ENCODE results near the gene SLC38A10. TPM values are rescaled to one million over a fixed set of nuclear protein-coding genes. Genes with fewer than 3 reads are reported as not detected.

The SLC38A10 gene
- total and polyA plus RNA-seq, 2 of the 13 experiments (the other 11 are each of a cell fraction or from before 2014, with no cell fraction given): 23.4 to 55.8 TPM

GRCh38 chr17:81197409-81197795 is 97.7 kb downstream of the SLC38A10 start:
- no peaks in the 10 kb centered on the region; the same call in 1 of the 2 replicates for H4K20me1 ChIP-seq (ENCODE audit: insufficient read depth, low read length)
- no peaks in the 10 kb centered on the region for H3K79me2 ChIP-seq (ENCODE audit: insufficient read depth, low read length)
- FAIRE-seq (no peak), ATAC-seq (no peak), DNase-seq (ENCODE audit: low spot score) (no peak)
- H3K36me3 ChIP-seq (replicated peaks in 1 of 2; ENCODE audit: control insufficient read depth in 1 of 2, insufficient read depth in 2 of 2, low read length in 2 of 2): peaks cover 15 to 35% of the 10 kb centered on the region in 2 experiments; a peak in 4 of 5 replicates
- CTCF ChIA-PET (ENCODE audit: low intra/inter-chr PET ratio, low total read pairs): no interaction called here
- POLR2A ChIA-PET: no interaction called here
- no peak overlapping the region for H3K27ac ChIP-seq (ENCODE audit: extremely low read length, insufficient read depth, low read length)
- intact Hi-C loops (cut with micrococcal nuclease; ENCODE audit: unreplicated experiment) (no loop called here), in situ Hi-C loops (cut with HindIII; ENCODE audit: extremely low pct_ligation_motif_present, low pct_unique_long_range_greater_than_20kb) (no loop called here)
- no peak overlapping the region for H2AFZ ChIP-seq (ENCODE audit: low read length)
- no peak overlapping the region for H3K9ac ChIP-seq (ENCODE audit: insufficient read depth, low read depth, low read length)
- no TSS peak for BruUV-seq (replicated peaks)
- 96% methylated on average over 7 of the region's 14 CpGs for WGBS (ENCODE audit: low lambda C conversion rate)
- no peaks in the 10 kb centered on the region for H3K27me3 ChIP-seq (ENCODE audit: control insufficient read depth in 1 of 2, insufficient read depth in 2 of 2, low read length in 2 of 2)
- H3K4me1 ChIP-seq (ENCODE audit: insufficient read depth, low read length): no peaks in the 10 kb centered on the region
- H3K4me3 ChIP-seq (replicated peaks in 1 of 3; ENCODE audit: insufficient read depth in 1 of 3, low read depth in 2 of 3, low read length in 3 of 3): no peak overlapping the region
- no peaks in the 10 kb centered on the region for H3K9me3 ChIP-seq (ENCODE audit: low read length)
- H3K4me2 ChIP-seq (ENCODE audit: low read depth, low read length): no peak overlapping the region
- no peak for TF ChIP-seq SMAD1 (CRISPR knock-in tag; IDR thresholded peaks at IDR 0.05; ENCODE audit: borderline replicate concordance, low read depth)
- TF ChIP-seq ZNF747 (CRISPR knock-in tag; IDR thresholded peaks at IDR 0.05; ENCODE audit: borderline replicate concordance): no peak
- no peak for TF ChIP-seq ZNF883 (CRISPR knock-in tag; IDR thresholded peaks at IDR 0.05; ENCODE audit: not compliant biosample characterization)
- no peak for TF ChIP-seq ZNF180 (CRISPR knock-in tag; IDR thresholded peaks at IDR 0.05; ENCODE audit: borderline replicate concordance, low read depth)
- no peak for TF ChIP-seq ARID4A (CRISPR knock-in tag; IDR thresholded peaks at IDR 0.05; ENCODE audit: borderline replicate concordance)
- TF ChIP-seq, protein P1, sequence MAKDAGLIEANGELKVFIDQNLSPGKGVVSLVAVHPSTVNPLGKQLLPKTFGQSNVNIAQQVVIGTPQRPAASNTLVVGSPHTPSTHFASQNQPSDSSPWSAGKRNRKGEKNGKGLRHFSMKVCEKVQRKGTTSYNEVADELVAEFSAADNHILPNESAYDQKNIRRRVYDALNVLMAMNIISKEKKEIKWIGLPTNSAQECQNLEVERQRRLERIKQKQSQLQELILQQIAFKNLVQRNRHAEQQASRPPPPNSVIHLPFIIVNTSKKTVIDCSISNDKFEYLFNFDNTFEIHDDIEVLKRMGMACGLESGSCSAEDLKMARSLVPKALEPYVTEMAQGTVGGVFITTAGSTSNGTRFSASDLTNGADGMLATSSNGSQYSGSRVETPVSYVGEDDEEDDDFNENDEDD (CRISPR knock-in tag; IDR thresholded peaks at IDR 0.05; ENCODE audit: borderline replicate concordance): no peak
- TF ChIP-seq, protein P2, sequence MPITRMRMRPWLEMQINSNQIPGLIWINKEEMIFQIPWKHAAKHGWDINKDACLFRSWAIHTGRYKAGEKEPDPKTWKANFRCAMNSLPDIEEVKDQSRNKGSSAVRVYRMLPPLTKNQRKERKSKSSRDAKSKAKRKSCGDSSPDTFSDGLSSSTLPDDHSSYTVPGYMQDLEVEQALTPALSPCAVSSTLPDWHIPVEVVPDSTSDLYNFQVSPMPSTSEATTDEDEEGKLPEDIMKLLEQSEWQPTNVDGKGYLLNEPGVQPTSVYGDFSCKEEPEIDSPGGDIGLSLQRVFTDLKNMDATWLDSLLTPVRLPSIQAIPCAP (CRISPR knock-in tag; IDR thresholded peaks at IDR 0.05; ENCODE audit: low read depth): no peak
- no peak for TF ChIP-seq TBL1XR1 (IDR thresholded peaks at IDR 0.05; ENCODE audit: borderline replicate concordance, low read length, partially characterized antibody)
- TF ChIP-seq ATF4 (CRISPR knock-in tag; IDR thresholded peaks at IDR 0.05): no peak
- no peak for TF ChIP-seq ZNF678 (CRISPR knock-in tag; IDR thresholded peaks at IDR 0.05)
- TF ChIP-seq GABPA (IDR thresholded peaks at IDR 0.05; ENCODE audit: low read depth, low read length): no peak
- no peak for TF ChIP-seq GABPA (CRISPR knock-in tag; IDR thresholded peaks at IDR 0.05; ENCODE audit: low read depth)
- no peak for TF ChIP-seq ZNF83 (CRISPR knock-in tag; IDR thresholded peaks at IDR 0.05; ENCODE audit: borderline replicate concordance)
- TF ChIP-seq MYC (CRISPR knock-in tag; IDR thresholded peaks at IDR 0.05; ENCODE audit: borderline replicate concordance): no peak
- no peak for TF ChIP-seq TEAD3 (CRISPR knock-in tag; optimal IDR thresholded peaks at IDR 0.05; ENCODE audit: borderline replicate concordance)
- no peak for TF ChIP-seq ZKSCAN8 (CRISPR knock-in tag; IDR thresholded peaks at IDR 0.05; ENCODE audit: borderline replicate concordance)
- no peak for TF ChIP-seq PITX1 (CRISPR knock-in tag; IDR thresholded peaks at IDR 0.05)
- no peak for TF ChIP-seq ZNF292 (CRISPR knock-in tag; IDR thresholded peaks at IDR 0.05; ENCODE audit: borderline replicate concordance, low read depth)
- TF ChIP-seq KDM2A (CRISPR knock-in tag; IDR thresholded peaks at IDR 0.05; ENCODE audit: borderline replicate concordance, low read depth): no peak

Measured in HepG2 (cell line).